Neural progenitor cell (in vitro differentiated cells): Measurements from ENCODE around the gene CTIF. TPM values are rescaled to one million over a fixed set of nuclear protein-coding genes. Genes with fewer than 3 reads are reported as not detected.

Experiments used
- DNase-seq: peaks from one replicate; pipeline ENCODE4 v3.0.0-alpha.2; 2016; ENCODE audit warnings: low spot score
- H2AFZ ChIP-seq: fragments of 200-600 bp; sonication (generic); replicated peaks from 2 replicates; pipeline ENCODE4 v1.6.1; 2016; ENCODE audit warnings: antibody characterized with exemption
- H3F3A ChIP-seq: fragments of 200-600 bp; sonication (generic); 2 replicates; pipeline ENCODE4 v1.6.1; 2016; ENCODE audit warnings: antibody characterized with exemption, low read depth
- H3K27ac ChIP-seq: fragments of 200-600 bp; sonication (generic); 2 replicates; pipeline ENCODE4 v1.5.1; 2016; ENCODE audit warnings: mild to moderate bottlenecking
- H3K27me3 ChIP-seq: fragments of 200-600 bp; sonication (generic); 2 replicates; pipeline ENCODE4 v1.6.1; 2016; ENCODE audit warnings: mild to moderate bottlenecking, moderate library complexity
- H3K36me3 ChIP-seq: fragments of 200-600 bp; sonication (generic); 2 replicates; pipeline ENCODE4 v1.5.1; 2016
- H3K4me1 ChIP-seq: fragments of 200-600 bp; sonication (generic); 2 replicates; pipeline ENCODE4 v1.6.1; 2016; ENCODE audit warnings: mixed run types
- H3K4me2 ChIP-seq: fragments of 200-600 bp; sonication (generic); 2 replicates; pipeline ENCODE4 v1.6.1; 2016
- H3K4me3 ChIP-seq: fragments of 200-600 bp; sonication (generic); 2 replicates; pipeline ENCODE4 v1.5.1; 2016
- H3K79me2 ChIP-seq: fragments of 200-600 bp; sonication (generic); 2 replicates; pipeline ENCODE4 v1.6.1; 2016; ENCODE audit warnings: low read depth
- H3K9ac ChIP-seq: fragments of 200-600 bp; sonication (generic); 2 replicates; pipeline ENCODE4 v1.6.1; 2016
- H3K9me3 ChIP-seq: fragments of 200-600 bp; sonication (generic); 2 replicates; pipeline ENCODE4 v1.5.1; 2016; ENCODE audit warnings: low read depth
- H4K20me1 ChIP-seq: fragments of 200-600 bp; sonication (generic); 2 replicates; pipeline ENCODE4 v1.6.1; 2016; ENCODE audit warnings: low read depth
- H3K27ac Mint-ChIP-seq: 3 replicates; pipeline ENCODE4 v1.8.0; 2021; ENCODE audit warnings: mixed read lengths
- H3K27me3 Mint-ChIP-seq: 2 replicates; pipeline ENCODE4 v1.8.0; 2022; ENCODE audit warnings: low read depth, mild to moderate bottlenecking, inconsistent platforms, moderate library complexity, mixed read lengths; ENCODE audit not compliant: insufficient read depth
- H3K36me3 Mint-ChIP-seq: 3 replicates; pipeline ENCODE4 v1.8.0; 2021; ENCODE audit warnings: mixed read lengths
- H3K4me1 Mint-ChIP-seq: 3 replicates; pipeline ENCODE4 v1.8.0; 2021; ENCODE audit warnings: mixed read lengths
- H3K4me3 Mint-ChIP-seq: 3 replicates; pipeline ENCODE4 v1.8.0; 2021; ENCODE audit warnings: mild to moderate bottlenecking, moderate library complexity, mixed read lengths
- H3K9me3 Mint-ChIP-seq: 3 replicates; pipeline ENCODE4 v1.8.0; 2020; ENCODE audit warnings: mixed read lengths
- EZH2 ChIP-seq: fragments of 200-600 bp; sonication (generic); IDR thresholded peaks from 2 replicates; pipeline ENCODE4 v1.6.1; 2017; ENCODE audit warnings: antibody characterized with exemption, mild to moderate bottlenecking, moderate library complexity
- EZH2phosphoT487 ChIP-seq: fragments of 200-600 bp; sonication (generic); IDR thresholded peaks from 2 replicates; pipeline ENCODE4 v1.6.1; 2017; ENCODE audit warnings: antibody characterized with exemption
- total RNA-seq: library from RNA; depleted of rRNA; stranded (reverse); fragments of >200 nt; gene quantifications from 2 replicates; pipeline ENCODE4 v1.2.3, GENCODE V29; 2015; ENCODE audit warnings: low replicate concordance
- TF ChIP-seq, protein P1 (sequence below): fragments of 200-600 bp; sonication (generic); IDR thresholded peaks from 2 replicates; pipeline ENCODE4 v1.5.1; 2017; ENCODE audit warnings: antibody characterized with exemption, mild to moderate bottlenecking

CTIF gene
- total RNA-seq, 1 donor from 2014 or later: 17.6 TPM

DNA sequence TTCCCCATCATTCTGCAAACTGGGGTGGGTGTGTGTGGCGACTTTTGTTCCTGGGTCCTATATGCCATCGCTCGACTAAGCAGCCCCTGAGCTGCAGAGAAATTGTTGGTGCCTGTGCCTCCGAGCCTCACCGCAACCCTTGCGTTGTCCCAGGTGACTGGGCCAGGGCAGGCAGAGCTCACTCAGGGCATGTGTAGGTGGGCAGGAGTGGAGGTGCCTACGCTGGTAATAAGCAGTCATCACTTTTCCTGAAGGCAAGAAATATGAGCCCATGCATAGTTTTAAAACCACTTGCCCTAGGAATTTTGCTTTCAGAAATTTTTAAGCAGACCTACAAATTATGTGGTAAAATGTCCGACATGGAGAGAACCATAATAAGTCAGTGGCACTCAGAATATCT lies 214.1 kb downstream of the CTIF start:
- Mint-ChIP-seq H3K9me3 (no peaks in the 10 kb centered on the region), H3K36me3 (peaks cover 5% of the 10 kb centered on the region), H3K27me3 (peaks cover 6% of the 10 kb centered on the region), H3K4me3 (no peak overlapping the region), H3K4me1 (peaks cover 4% of the 10 kb centered on the region), H3K27ac (no peak overlapping the region)
- Histone ChIP-seq H3K36me3 (no peaks in the 10 kb centered on the region), H4K20me1 (no peaks in the 10 kb centered on the region), H3K27me3 (no peaks in the 10 kb centered on the region), H2AFZ (no peak overlapping the region), H3K4me1 (peaks cover 3% of the 10 kb centered on the region), H3K4me3 (no peak overlapping the region), H3F3A (no peaks in the 10 kb centered on the region), H3K79me2 (no peaks in the 10 kb centered on the region), H3K9ac (no peak overlapping the region), H3K4me2 (no peak overlapping the region), H3K9me3 (no peaks in the 10 kb centered on the region), H3K27ac (no peak overlapping the region)
- TF ChIP-seq EZH2phosphoT487 (no peak), EZH2 (no peak)
- TF ChIP-seq, protein P1, sequence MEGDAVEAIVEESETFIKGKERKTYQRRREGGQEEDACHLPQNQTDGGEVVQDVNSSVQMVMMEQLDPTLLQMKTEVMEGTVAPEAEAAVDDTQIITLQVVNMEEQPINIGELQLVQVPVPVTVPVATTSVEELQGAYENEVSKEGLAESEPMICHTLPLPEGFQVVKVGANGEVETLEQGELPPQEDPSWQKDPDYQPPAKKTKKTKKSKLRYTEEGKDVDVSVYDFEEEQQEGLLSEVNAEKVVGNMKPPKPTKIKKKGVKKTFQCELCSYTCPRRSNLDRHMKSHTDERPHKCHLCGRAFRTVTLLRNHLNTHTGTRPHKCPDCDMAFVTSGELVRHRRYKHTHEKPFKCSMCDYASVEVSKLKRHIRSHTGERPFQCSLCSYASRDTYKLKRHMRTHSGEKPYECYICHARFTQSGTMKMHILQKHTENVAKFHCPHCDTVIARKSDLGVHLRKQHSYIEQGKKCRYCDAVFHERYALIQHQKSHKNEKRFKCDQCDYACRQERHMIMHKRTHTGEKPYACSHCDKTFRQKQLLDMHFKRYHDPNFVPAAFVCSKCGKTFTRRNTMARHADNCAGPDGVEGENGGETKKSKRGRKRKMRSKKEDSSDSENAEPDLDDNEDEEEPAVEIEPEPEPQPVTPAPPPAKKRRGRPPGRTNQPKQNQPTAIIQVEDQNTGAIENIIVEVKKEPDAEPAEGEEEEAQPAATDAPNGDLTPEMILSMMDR: no peak
- no peak for DNase-seq

DNA sequence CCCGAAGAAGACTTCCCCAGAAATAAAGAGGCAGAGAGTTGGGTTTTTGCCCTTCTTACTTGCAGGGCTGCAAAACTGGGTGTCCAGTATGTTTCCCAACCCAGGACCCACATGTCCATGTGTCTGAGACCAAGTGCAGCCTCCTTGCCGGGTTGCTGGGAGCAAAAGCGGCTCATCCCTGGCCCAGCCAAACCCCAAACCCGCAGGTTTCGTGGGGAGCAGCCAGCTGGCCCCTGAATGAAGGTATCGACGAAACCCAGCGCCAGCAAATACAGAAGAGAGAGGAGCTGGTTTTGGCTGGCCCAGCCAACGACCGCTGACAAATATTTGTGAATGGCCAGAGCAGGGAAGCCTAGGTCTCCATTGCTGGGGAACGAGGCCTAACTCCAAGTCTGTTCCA lies 214.9 kb downstream of the CTIF start:
- no peaks in the 10 kb centered on the region for H4K20me1 ChIP-seq
- H3K4me1 ChIP-seq: peaks cover 3% of the 10 kb centered on the region
- no peak overlapping the region for H3K9ac ChIP-seq
- H3K9me3 Mint-ChIP-seq: no peaks in the 10 kb centered on the region
- H3K4me1 Mint-ChIP-seq: peaks cover 4% of the 10 kb centered on the region
- H3K27me3 Mint-ChIP-seq: peaks cover 9% of the 10 kb centered on the region
- no peaks in the 10 kb centered on the region for H3K27me3 ChIP-seq
- DNase-seq: no peak
- H3K36me3 Mint-ChIP-seq: peaks cover 7% of the 10 kb centered on the region
- no peak overlapping the region for H2AFZ ChIP-seq
- TF ChIP-seq EZH2: no peak
- no peak overlapping the region for H3K4me3 ChIP-seq
- H3K4me2 ChIP-seq: no peak overlapping the region
- no peak overlapping the region for H3K27ac Mint-ChIP-seq
- no peak overlapping the region for H3K4me3 Mint-ChIP-seq
- no peaks in the 10 kb centered on the region for H3K9me3 ChIP-seq
- no peak overlapping the region for H3K27ac ChIP-seq
- H3F3A ChIP-seq: no peaks in the 10 kb centered on the region
- no peaks in the 10 kb centered on the region for H3K36me3 ChIP-seq
- H3K79me2 ChIP-seq: no peaks in the 10 kb centered on the region

- TF ChIP-seq, protein P1: no peak
- no peak for TF ChIP-seq EZH2
- Histone ChIP-seq H3K27me3 (no peaks in the 10 kb centered on the region), H3K27ac (no peak overlapping the region), H3K9ac (no peak overlapping the region), H3K4me1 (peaks cover 3% of the 10 kb centered on the region), H3F3A (no peaks in the 10 kb centered on the region), H2AFZ (no peak overlapping the region), H3K4me3 (no peak overlapping the region), H3K9me3 (no peaks in the 10 kb centered on the region), H3K79me2 (no peaks in the 10 kb centered on the region), H3K4me2 (no peak overlapping the region), H4K20me1 (no peaks in the 10 kb centered on the region), H3K36me3 (no peaks in the 10 kb centered on the region)
- no peak for DNase-seq
- Mint-ChIP-seq H3K9me3 (no peaks in the 10 kb centered on the region), H3K4me1 (peaks cover 4% of the 10 kb centered on the region), H3K27ac (no peak overlapping the region), H3K4me3 (no peak overlapping the region), H3K36me3 (peaks cover 11% of the 10 kb centered on the region), H3K27me3 (peaks cover 11% of the 10 kb centered on the region)
Measured at GRCh38 chr18:48754559-48754958, 215.7 kb downstream of the CTIF start.

DNA sequence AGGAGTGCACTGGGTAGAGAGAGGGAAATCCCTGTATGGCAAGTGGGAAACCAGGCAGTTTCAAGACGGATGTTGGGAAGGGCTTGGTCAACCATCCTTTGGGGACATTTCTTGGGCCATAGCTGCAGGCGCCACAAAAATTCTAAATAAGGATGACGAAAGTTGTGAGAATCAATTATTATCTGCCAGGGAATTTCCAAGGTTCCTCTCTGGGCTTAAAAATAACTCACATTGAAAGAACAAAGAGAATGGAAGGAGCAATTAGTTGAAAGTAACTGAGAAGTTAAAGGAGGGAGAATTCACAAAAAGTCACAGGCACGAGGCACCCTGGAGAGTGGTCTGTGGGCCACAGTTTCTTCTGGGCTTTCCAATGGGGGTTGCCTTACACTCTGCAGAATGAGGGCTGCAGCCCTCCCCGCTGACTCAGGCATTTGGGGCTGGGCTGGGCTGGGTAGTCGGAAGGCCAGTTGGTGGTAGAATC lies 216.2 kb downstream of the CTIF start:
- no peak for TF ChIP-seq EZH2phosphoT487
- no peak for TF ChIP-seq EZH2
- TF ChIP-seq, protein P1: no peak
- H3K4me2 ChIP-seq: no peak overlapping the region
- H3K4me3 ChIP-seq: no peak overlapping the region
- H3K9me3 Mint-ChIP-seq: no peaks in the 10 kb centered on the region
- DNase-seq: no peak
- no peaks in the 10 kb centered on the region for H3K9me3 ChIP-seq
- H3K9ac ChIP-seq: no peak overlapping the region
- H3K4me3 Mint-ChIP-seq: no peak overlapping the region
- H3K79me2 ChIP-seq: no peaks in the 10 kb centered on the region
- peaks cover 3% of the 10 kb centered on the region for H3K4me1 ChIP-seq
- H3K36me3 ChIP-seq: no peaks in the 10 kb centered on the region
- H2AFZ ChIP-seq: no peak overlapping the region
- no peak overlapping the region for H3K27ac ChIP-seq
- H3K27ac Mint-ChIP-seq: no peak overlapping the region
- no peaks in the 10 kb centered on the region for H3K27me3 ChIP-seq
- H3K4me1 Mint-ChIP-seq: peaks cover 4% of the 10 kb centered on the region
- peaks cover 12% of the 10 kb centered on the region for H3K36me3 Mint-ChIP-seq
- peaks cover 11% of the 10 kb centered on the region for H3K27me3 Mint-ChIP-seq
- no peaks in the 10 kb centered on the region for H3F3A ChIP-seq
- H4K20me1 ChIP-seq: no peaks in the 10 kb centered on the region
